Measurements from ENCODE around the gene CALY.

GRCh38 chr10:133355266-133355665 is 18.6 kb upstream of the CALY start:
- TF ChIP-seq CTCF (IDR thresholded peaks at IDR 0.05) (no peak), POLR2A (IDR thresholded peaks at IDR 0.05) (no peak)

Measured in heart left ventricle (tissue), 13 donors.